Colonic mucosa (tissue), 4 donors: ENCODE data around the gene STAT3. TPM values are rescaled to one million over a fixed set of nuclear protein-coding genes. Genes with fewer than 3 reads are reported as not detected.

Source experiments
- DNase-seq: peaks from one replicate; pipeline ENCODE4 v3.0.0-alpha.2; 2020
- H3K27ac ChIP-seq: fragments of 200-600 bp; one replicate; pipeline ENCODE4 v1.8.0; 2021
- H3K27me3 ChIP-seq: fragments of 200-600 bp; one replicate; pipeline ENCODE4 v1.8.0; 2021
- H3K36me3 ChIP-seq: fragments of 200-600 bp; one replicate; pipeline ENCODE4 v1.8.0; 2021
- H3K4me1 ChIP-seq: fragments of 200-600 bp; one replicate; pipeline ENCODE4 v1.8.0; 2021; ENCODE audit warnings: mild to moderate bottlenecking
- H3K4me3 ChIP-seq: fragments of 200-600 bp; one replicate; pipeline ENCODE4 v1.8.0; 2021
- H3K9ac ChIP-seq, 2 donors: one replicate each; pipeline ENCODE4 v1.7.0; 2013; ENCODE audit warnings: control low read depth in 2 of 2, low read depth in 2 of 2, low read length in 2 of 2
- H3K9me3 ChIP-seq: fragments of 200-600 bp; one replicate; pipeline ENCODE4 v1.8.0; 2021
- CTCF ChIP-seq: fragments of 200-600 bp; IDR thresholded peaks from one replicate; pipeline ENCODE4 v1.8.0; 2022; ENCODE audit warnings: antibody characterized with exemption, mild to moderate bottlenecking
- intact Hi-C: fragments of 100-400 bp; cut with DNase I; formaldehyde crosslinking; loops from one replicate; pipeline ENCODE4 v1.14.1; 2022
- total RNA-seq, 2 donors: library from RNA; stranded (reverse); fragmentation: NEBNext Ultra II Directional in 1 of 2; extraction: Animal tissue kit (Norgen Biotek cat#: 25700) in 1 of 2; gene quantifications; one replicate each; pipeline ENCODE4 v1.2.1, GENCODE V29; 2021
- donor health status: healthy.
- donor health status: DM: no; HTN: no; CAD: no.
- donor health status: DM: no; HTN: no; CAD: no.

Gene STAT3
- total RNA-seq, 2 donors from 2014 or later = 137 to 216 TPM

GRCh38 chr17:42386777-42387657 is 1.2 kb downstream of the STAT3 start:
- peaks cover 8% of the 10 kb centered on the region for H3K4me1 ChIP-seq

DNA sequence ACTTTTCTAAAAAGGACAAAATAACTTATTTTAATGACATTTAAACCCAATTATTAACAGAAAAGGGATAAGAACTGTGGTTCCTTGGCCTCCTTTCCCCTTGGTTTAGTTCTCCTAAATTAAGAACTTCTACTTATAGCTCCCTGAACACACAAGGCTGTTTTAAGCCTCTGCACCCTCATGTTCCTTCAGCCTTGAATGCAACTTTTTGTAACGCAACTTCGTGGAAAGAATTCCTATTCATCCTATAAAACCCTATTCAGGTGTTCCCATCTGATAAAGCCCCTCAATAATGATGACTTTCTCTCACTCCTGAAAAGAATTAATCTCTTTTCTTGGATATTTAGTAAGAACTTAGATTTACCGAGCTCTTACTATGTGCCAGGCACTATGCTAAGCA is 6.3 kb downstream of the STAT3 start:
- Histone ChIP-seq H3K9ac (no peak overlapping the region), H3K36me3 (no peaks in the 10 kb centered on the region), H3K27me3 (no peaks in the 10 kb centered on the region), H3K9me3 (no peaks in the 10 kb centered on the region), H3K4me1 (peaks cover 21% of the 10 kb centered on the region), H3K27ac (no peak overlapping the region), H3K4me3 (no peak overlapping the region)
- intact Hi-C loops = no loop called here
- TF ChIP-seq CTCF = no peak
- no peak for DNase-seq

More at GRCh38 chr17:42386777-42387657, 1.2 kb downstream of the STAT3 start:
- Histone ChIP-seq H3K27me3 (no peaks in the 10 kb centered on the region), H3K4me3 (peak overlapping the region; percentile 97), H3K9me3 (no peaks in the 10 kb centered on the region), H3K27ac (peak overlapping the region; percentile 100), H3K36me3 (no peaks in the 10 kb centered on the region), H3K9ac (peak overlapping the region; percentile 82 to 92)
- intact Hi-C loops = no loop called here
- TF ChIP-seq CTCF = no peak
- DNase-seq = peak; percentile 74

DNA sequence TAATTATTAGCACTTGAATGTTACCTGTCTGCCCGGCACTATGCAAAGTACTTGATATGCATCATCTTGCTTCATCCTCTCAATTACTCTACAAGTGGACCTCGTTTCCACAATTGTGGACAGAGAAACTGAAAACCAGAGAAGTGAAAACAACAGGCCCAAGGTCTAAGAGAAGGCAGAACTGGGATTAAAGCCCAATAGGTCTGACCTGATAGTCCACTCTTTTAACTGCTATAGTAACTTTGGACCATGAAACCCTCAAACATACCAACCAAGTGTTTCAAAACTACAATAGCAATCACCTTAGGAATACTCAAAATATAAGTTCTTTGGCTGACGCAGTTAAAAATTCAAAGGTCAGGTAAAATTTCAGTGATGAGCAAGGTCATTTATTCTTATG is 7.3 kb downstream of the STAT3 start:
- no peak overlapping the region for H3K27ac ChIP-seq
- H3K4me1 ChIP-seq = peaks cover 15% of the 10 kb centered on the region
- H3K9me3 ChIP-seq = no peaks in the 10 kb centered on the region
- no peak for TF ChIP-seq CTCF
- no peaks in the 10 kb centered on the region for H3K27me3 ChIP-seq
- no peak overlapping the region for H3K9ac ChIP-seq
- DNase-seq = no peak
- no peak overlapping the region for H3K4me3 ChIP-seq
- H3K36me3 ChIP-seq = no peaks in the 10 kb centered on the region
- intact Hi-C loops = no loop called here

DNA sequence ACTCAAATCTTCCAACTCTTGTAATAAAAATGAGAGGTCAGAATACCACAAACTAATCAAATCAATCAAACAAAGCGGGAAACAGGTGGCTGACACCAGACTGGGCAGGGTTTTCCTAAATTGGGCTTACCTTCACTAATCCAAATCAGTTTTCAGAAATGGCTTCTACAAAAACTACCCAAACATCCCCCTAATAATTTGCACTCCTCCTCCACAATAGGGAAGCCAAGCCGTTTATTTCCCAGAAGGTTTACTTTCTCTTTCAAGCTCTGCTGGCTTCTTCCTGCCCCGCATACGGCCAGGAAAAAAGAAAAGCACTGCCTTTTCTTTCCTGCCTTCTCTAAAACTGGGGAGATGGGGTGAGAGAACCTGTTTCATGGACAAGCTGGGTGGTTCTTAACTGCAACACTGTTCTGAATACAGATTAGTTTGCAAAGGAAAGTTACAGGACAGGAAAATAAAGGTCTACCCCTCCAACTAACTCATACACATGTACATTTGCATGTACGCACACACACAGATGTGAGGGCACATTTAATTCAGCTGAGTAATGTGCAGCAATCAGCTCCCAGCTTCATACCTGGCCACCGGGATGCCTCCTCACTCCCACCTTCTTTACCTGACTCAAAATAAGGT is 9.2 kb downstream of the STAT3 start:
- Histone ChIP-seq H3K27ac (peak overlapping the region; percentile 74), H3K9ac (peak overlapping the region; percentile 51 to 85), H3K9me3 (no peaks in the 10 kb centered on the region), H3K4me1 (peaks cover 13% of the 10 kb centered on the region), H3K27me3 (no peaks in the 10 kb centered on the region), H3K36me3 (no peaks in the 10 kb centered on the region), H3K4me3 (peak overlapping the region; percentile 10)
- TF ChIP-seq CTCF = no peak
- intact Hi-C loops = no loop called here
- DNase-seq = no peak

- Histone ChIP-seq H3K4me1 (peaks cover 13% of the 10 kb centered on the region), H3K9me3 (no peaks in the 10 kb centered on the region), H3K27me3 (no peaks in the 10 kb centered on the region), H3K36me3 (no peaks in the 10 kb centered on the region), H3K4me3 (no peak overlapping the region), H3K9ac (peak overlapping the region in 1 of 2 donors; percentile 85), H3K27ac (peak overlapping the region; percentile 74)
- intact Hi-C loops = no loop called here
- no peak for TF ChIP-seq CTCF
- DNase-seq = no peak
These were observed 9.8 kb downstream of the STAT3 start for GRCh38 chr17:42378359-42378958.
